ENCODE results near the gene PCA3.

The PCA3 gene

DNA sequence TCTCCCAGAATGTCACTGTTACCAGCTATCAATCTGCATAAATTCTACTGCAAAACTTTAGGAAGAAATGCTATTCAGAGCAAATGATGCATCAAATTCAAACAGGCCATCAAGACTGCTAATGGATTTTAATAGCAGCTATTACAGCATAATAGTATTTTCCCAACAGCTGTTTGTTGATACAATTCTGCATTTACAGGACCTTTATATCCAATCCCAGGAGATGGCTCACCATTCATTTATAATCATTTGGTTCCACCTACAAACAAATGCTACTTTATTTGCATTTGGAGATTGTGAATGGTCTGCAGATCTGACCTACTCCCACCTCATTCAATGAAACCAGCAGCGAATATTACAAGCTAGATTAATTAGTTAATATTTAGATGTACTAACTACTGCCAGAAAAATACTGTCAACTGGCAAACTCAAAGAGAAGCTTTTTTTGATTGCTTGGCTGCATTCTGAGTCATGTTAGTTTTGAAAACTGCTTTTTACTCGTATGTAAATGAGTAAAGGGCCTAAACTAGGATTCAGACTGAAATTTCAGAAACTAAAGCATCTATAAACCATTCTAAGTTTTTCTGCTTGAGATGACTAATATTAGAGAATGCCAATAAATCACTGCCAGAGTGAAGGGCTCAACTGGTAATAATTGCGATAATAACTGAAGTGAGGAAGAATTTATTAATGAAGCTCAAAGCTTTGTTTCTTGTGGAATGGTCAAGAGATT, 7.1 kb upstream of the PCA3 start:
- DNase-seq (ENCODE audit: low read depth in 2 of 3, low spot score in 2 of 3): no peak

DNA sequence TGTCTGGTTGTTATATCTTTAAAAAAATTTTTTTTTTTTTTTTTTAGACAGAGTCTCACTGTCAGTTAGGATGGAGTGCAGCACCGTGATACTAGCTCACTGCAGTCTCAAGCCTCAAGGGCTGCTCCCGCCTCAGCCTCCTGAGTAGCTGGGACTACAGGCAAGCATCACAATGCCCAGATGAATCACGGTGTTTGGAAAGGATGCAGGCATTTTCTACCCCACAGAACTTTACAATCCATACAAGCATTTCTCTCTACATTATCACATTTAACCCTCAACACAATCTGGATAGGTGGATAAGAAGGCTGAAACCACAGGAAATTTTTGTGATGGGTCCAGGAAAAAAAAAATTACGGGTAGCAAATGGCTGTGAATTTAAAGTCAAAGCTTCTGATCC, 5.8 kb upstream of the PCA3 start:
- DNase-seq (ENCODE audit: low read depth in 2 of 3, low spot score in 2 of 3): no peak

DNA sequence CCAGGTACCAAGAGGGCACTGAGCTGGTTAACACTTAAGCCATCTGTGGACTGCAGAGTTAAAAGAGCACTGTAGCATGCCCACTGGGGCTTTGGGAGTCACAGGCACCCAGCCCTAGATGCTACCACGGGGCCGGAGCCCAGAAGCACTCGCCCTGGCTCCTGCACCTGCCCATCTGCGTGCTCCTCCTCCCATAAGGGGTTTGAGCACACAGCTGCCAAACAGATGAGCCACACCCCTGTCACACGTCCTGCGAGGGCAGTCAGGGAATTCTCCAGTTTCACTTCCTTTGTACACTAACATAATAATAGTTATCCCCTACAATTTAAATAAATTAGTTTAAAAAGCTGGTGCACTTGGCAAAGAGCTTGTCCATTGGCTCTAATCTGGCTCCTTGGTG, 4.5 kb upstream of the PCA3 start:
- no peak for DNase-seq (ENCODE audit: low read depth in 2 of 3, low spot score in 2 of 3)

DNA sequence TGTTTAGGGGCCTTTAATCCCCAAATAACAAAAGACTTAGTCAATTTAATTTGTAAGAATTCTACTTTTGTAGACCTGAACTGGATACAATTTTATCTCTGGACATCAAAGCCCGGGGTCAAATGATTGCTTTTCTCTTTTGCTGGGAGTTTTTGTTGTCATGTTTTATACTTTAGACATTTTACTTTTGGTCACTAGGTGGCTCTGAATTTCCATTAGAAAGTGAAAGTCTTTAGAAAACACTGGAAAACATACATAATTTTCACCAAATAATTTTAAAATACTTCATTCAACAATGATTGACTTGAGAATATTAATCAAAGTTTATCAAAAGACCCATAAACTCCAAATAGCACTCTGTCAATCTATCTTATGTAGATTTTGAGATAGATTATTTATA, 2.8 kb upstream of the PCA3 start:
- DNase-seq (ENCODE audit: low read depth in 2 of 3, low spot score in 2 of 3): no peak

DNA sequence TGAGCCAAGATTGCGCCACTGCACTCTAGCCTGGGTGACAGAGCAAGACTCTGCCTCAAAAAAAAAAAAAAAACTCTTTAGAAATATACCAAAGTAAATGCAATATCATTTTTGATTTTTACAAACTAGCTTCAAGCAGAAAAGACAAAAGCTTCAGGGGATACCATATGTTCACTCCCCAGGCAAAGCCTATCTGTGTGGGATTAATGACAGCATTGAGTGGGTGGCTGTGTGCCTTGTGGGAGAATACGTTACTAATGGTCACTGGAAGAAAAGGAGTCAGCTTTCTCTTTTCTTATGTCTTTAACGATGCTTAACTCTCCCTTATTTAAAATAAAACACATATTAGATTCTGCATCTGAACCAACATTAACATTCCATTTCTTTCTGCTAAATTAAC, 1.9 kb downstream of the PCA3 start:
- no peak for DNase-seq (ENCODE audit: low read depth in 2 of 3, low spot score in 2 of 3)

DNA sequence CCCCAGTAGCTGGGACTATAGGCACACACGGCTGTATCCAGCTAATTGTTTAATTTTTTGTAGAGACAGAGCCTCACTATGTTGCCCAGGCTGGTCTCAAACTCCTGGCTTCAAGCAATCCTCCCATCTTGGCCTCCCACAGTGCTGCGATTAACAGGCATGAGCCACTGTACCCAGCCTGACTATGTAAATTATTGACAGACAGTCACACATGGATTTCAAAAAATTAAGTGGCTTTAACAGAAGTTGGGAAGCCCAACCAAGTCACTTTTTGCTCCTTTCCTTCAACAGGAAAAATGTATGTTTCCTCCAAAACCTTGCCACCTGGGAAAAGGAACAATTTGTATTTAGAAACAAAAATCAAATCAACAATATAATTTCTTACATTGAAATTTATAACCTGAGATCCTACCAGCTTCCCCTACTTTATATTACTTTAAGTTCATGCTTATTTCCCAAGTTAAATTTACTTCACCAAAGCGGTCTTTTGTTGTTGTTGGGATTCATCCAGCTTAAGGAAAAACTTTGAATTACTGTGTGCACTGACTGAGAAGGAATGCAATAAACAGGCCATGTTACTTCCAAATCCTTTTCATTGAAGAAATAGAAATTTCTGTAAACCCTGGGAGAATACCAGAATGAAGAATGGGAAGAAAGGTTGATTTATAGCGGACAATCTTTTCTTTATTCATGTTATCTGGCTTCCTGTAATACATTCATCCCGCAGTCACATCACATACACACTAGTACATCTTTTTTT, 8.6 kb downstream of the PCA3 start:
- no peak for DNase-seq (ENCODE audit: low read depth in 2 of 3, low spot score in 2 of 3)

DNA sequence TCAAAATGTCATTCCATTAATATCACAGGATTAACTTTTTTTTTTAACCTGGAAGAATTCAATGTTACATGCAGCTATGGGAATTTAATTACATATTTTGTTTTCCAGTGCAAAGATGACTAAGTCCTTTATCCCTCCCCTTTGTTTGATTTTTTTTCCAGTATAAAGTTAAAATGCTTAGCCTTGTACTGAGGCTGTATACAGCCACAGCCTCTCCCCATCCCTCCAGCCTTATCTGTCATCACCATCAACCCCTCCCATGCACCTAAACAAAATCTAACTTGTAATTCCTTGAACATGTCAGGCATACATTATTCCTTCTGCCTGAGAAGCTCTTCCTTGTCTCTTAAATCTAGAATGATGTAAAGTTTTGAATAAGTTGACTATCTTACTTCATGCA, 20.6 kb downstream of the PCA3 start:
- DNase-seq (ENCODE audit: low read depth in 2 of 3, low spot score in 2 of 3): no peak

DNA sequence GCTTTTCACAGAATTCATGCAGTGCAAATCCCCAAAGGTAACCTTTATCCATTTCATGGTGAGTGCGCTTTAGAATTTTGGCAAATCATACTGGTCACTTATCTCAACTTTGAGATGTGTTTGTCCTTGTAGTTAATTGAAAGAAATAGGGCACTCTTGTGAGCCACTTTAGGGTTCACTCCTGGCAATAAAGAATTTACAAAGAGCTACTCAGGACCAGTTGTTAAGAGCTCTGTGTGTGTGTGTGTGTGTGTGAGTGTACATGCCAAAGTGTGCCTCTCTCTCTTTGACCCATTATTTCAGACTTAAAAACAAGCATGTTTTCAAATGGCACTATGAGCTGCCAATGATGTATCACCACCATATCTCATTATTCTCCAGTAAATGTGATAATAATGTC, 21.3 kb downstream of the PCA3 start:
- DNase-seq (ENCODE audit: low read depth in 2 of 3, low spot score in 2 of 3): no peak

DNA sequence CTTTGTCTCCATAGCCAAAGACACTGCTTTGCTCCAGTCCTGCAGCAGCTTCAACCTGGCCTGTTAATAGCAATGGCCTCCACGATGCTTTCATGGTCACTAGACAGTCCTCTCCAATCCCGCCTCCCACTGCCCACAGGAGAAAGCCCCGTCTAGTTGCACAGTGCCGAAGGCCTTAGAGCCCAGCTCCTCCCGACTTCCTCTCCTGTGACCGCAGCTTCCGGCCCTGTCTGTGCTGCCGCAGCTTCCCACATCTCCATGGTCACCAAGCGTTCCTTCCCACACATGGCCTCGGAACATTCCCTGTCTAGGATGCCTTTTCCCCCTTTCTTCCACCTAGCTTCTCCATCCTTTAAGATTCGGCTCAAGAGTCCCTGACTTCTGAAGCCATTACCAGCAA, 23.4 kb downstream of the PCA3 start:
- no peak for DNase-seq (ENCODE audit: low read depth in 2 of 3, low spot score in 2 of 3)

DNA sequence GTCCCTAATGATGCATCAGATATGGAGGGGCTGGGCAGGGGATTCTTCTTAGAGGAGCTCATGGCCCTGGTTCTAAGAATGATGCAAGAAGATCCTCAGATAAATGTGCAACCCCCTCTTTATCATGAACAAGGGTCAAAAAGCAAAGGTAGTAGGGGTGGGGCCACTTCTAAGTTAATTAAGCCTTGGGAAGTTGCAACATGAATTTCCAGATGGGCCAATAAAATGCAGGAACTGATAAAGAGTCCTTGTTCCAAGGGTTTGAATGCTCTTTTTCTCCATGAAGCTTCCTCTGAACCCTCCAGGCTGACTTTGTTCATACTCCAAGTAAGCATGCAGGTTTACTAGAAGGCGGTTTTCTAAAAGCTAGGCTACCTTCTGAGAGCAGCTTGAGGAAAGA, 25.6 kb downstream of the PCA3 start:
- DNase-seq (ENCODE audit: low read depth in 2 of 3, low spot score in 2 of 3): no peak

DNA sequence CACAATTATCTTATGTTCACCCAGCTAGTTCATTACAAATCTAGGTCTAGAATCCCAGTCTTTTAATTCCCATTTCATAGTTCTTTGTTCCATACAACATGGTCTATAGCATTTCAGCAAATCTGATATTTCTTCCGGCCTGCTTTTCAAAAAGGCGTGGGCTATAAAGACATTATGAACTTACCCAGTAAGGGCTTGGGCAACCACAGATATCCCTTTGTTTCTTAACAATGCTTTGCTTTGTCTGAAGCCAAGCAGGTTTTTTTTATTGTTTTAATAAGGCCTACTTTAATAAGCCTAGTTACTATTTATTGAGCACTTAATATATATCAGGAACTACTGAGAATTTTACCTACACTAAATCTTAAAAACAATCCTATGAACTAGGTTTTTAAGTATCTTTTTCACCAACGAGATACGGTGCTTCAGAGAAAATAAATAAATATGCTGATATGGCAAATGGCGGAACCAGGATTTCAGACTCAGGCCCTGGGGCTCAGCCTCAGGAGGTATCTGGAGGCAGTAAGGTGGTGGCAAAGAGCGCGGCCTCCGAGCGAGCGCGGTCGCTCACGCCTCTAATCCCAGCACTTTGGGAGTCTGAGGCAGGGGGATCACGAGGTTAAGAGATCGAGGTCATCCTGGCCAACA, 29.7 kb downstream of the PCA3 start:
- DNase-seq (ENCODE audit: low read depth in 2 of 3, low spot score in 2 of 3): no peak

DNA sequence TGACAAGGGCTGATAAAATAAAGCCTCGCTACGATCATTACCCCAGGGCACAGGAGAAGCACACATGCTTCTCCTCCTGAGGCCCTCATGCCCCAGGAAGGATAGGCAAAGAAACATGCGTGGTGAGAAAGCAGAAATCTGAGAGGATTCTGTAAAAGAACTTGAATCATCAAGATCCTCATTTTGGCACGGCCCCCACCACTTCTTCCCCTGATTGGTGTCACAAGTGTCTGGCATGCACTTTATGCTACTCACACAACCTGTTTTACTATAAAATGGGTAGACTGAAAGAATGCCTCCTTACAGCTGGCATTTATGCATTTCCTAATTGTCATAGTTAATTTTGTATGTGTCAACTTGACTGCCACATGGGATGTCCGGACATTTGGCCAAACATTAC, 32.1 kb downstream of the PCA3 start:
- no peak for DNase-seq (ENCODE audit: low read depth in 2 of 3, low spot score in 2 of 3)

DNA sequence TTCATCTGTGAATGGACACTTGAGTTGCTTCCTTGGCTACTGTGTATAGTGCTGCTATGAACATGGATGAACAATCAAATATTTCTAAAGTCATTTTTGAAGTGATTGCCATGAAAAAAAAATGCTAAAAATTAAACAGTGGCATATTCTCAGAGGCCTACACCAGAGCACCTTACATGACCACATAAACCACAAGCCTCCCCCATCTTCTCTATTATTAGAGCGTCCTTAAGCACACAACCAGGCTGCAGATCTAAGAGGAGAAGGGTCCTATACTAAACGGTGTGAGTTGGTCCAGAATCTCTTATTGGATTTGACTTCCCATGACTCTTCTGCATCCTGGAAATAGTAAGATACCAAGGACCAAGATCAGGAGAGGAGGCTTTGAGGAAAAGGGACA, 34.3 kb downstream of the PCA3 start:
- no peak for DNase-seq (ENCODE audit: low read depth in 2 of 3, low spot score in 2 of 3)

DNA sequence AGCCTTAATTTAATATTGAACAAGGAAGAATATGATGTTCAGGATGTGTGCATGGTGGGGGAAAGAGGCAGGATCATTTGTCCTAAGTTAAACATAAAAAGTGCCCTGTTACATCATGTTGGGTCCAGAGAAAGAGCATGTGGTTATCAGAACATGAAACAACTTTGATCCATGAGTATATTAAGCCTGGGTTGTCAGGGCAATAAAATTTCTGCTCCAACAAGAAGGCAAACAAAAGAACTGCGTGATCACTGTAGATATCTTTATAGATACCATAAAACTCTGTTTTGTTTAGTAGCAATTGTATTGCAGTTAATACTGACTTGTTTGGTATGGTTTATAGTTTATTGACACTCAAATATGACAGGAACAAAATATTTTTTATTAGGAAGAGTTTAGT, 35.2 kb downstream of the PCA3 start:
- no peak for DNase-seq (ENCODE audit: low read depth in 2 of 3, low spot score in 2 of 3)

DNA sequence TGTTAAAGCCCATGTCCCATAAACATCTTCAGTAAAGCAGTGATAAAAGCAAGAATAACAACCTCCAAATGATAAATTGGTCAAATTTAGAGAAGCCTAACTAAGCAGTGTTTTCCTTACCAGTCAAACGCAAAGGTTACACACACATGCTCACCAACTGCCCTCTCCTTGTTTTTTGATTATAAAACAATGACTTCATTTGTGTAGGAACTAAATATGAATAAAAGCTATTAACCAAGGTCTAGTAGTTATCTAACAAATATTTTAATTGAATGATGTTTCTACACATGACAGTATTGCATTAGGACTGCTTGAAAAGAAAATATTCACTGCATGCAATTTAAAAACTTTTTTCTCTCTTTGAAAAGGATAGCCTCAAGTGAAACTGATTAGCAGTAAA, 36.7 kb downstream of the PCA3 start:
- DNase-seq (ENCODE audit: low read depth in 2 of 3, low spot score in 2 of 3): no peak

DNA sequence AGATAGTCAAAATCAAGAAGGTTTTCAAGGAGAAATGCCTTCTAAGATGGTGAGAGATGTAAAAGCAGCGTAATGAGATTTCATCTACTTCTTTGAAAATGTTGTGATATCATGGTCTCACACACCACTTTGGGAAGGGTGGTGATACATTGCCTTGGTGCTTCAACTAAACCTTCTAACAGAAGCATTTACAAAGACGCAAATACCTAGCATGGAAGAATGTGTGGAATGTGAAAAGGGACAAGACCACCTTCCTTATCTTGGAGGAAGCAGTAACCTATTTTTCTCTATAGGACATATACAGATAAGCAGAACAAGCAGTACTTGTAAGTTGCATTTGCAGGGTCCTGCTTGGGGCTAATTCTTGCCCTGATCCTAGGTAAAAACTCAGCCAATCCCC, 38.8 kb downstream of the PCA3 start:
- no peak for DNase-seq (ENCODE audit: low read depth in 2 of 3, low spot score in 2 of 3)

DNA sequence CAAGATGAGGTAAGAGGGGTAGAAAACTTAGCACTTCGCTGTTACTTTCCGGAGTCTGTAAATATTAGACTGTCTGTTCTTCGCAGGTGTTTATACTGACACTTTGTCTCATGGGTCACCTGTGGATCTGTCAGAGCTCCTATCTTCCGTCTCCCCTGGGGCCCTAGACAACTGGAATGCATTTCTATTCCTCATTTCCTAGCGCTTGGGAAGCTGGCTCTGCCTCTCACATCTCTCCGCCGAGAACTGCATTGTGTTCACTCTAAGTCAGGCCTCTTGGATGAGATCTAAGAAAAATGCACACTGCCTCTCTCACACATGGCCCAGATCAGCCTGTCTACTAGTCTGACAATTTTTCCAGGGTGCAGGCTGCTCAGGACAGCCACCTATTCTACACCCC, 39.5 kb downstream of the PCA3 start:
- no peak for DNase-seq (ENCODE audit: low read depth in 2 of 3, low spot score in 2 of 3)

DNA sequence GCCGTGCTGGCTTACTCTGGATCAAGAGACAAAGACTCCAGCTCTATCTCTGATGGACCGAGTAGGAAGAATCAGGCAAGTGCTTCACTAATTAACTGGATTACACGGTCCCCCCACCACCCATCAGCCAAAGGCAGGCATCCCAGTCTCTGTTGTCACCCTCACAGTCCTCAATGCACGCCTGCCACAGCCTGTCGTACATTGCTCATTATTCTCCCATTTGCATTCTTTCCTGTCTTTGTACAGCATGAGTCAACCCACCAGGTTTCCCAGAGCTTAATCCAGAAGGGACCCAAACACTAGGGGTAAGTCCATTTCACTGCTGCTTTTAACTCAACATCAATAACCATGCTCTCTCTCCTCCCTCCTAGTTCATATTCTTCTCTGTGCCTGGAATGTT, 44.4 kb downstream of the PCA3 start:
- DNase-seq (ENCODE audit: low read depth in 2 of 3, low spot score in 2 of 3): no peak

DNA sequence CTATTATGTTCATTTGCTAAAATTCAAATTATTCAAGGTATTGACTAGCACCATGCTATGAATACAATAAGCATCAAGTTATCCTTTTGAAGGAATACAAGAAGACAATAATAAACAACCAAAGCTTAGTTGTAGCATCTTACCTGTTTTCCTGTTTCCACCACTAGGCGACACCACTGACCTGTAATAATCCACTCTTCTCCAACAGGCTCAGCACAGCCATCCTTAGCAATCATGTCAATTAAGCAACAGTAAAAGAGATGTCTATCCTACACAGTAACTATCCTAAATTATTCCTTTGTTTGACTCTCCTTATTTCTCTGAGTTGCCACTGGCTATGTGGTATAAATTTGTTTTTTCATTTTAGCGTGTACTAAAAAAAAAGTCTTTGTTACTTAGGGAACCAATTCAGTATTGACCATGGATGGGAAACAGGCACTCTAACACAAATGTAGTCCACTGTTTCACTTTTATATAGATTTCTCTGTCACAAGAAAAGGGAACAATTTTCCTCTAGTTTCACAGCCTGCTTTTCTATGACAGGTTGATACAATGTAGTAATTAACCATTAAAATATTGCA, 46.2 kb downstream of the PCA3 start:
- no peak for DNase-seq (ENCODE audit: low read depth in 2 of 3, low spot score in 2 of 3)

DNA sequence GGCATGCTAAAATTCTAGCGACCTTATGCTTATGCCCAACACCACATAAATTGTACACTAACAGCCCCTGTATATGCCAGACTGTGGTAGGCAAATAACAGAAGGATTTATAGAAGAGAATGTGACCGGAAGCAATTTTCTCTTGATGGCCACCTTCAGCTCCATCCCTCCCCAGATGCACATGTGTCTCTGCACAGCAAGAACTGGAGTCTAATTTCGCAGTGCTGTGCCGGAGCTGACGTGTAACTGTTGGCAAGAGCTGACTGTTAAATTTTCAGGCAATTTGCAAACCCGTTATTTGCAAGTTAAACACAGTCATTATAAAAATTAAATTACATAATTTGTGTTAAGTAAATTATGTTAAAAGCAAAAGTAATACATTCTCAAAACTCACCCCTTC, 48.4 kb downstream of the PCA3 start:
- DNase-seq (ENCODE audit: low read depth in 2 of 3, low spot score in 2 of 3): no peak

DNA sequence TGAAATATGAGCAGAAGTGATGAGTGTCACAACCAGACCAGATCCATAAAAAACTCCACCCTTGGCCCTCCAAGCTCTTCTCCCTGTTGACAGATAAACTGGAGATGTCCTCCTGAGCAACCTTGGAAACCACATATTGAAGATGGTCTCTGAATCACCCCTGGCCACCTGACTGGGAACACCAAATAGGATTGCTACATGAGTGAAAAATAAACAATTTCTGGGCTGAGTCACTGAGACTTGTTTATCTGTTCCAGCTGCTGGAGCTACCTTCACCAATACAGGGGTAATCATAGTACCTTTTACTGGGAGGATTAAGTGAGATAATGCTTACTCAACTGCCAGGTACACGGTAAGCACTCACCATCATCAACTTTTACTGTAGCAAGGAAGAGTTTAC, 53.3 kb downstream of the PCA3 start:
- DNase-seq (ENCODE audit: low read depth in 2 of 3, low spot score in 2 of 3): no peak

DNA sequence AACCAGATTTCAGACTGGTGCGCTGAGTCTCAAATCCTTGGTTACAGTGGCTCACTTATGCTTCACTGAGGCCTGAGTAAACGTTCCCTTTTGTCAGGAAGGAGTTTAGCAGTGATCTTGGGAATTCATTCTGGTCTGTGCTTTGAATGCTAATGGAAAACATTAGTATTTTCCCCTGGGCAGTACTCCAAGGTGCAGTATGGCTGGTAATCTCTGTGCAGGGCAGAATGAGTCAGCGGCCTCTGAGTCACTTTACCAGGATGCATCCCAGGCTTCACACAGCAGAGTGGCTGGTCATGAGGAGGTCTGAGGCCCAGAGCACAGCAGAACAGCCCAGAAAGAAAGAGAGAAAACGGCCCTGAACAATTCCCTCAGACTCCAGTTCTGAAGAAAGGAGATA, 54.0 kb downstream of the PCA3 start:
- no peak for DNase-seq (ENCODE audit: low read depth in 2 of 3, low spot score in 2 of 3)
